Nephron progenitor cell (in vitro differentiated cells): Measurements from ENCODE around the gene ERC2.

Experiments used
- DNase-seq: peaks from one replicate; pipeline ENCODE4 v3.0.0; 2021
- H3K27ac Mint-ChIP-seq: 2 replicates; pipeline ENCODE4 v1.8.0; 2021; ENCODE audit warnings: mild to moderate bottlenecking, moderate library complexity, mixed read lengths
- H3K27me3 Mint-ChIP-seq: 2 replicates; pipeline ENCODE4 v1.8.0; 2021; ENCODE audit warnings: mild to moderate bottlenecking, low read depth, mixed read lengths; ENCODE audit not compliant: poor library complexity
- H3K36me3 Mint-ChIP-seq: 2 replicates; pipeline ENCODE4 v1.8.0; 2021; ENCODE audit warnings: low read depth, mixed read lengths
- H3K4me1 Mint-ChIP-seq: 2 replicates; pipeline ENCODE4 v1.8.0; 2021; ENCODE audit warnings: mixed read lengths
- H3K4me3 Mint-ChIP-seq: 2 replicates; pipeline ENCODE4 v1.8.0; 2021; ENCODE audit warnings: mild to moderate bottlenecking, moderate library complexity, mixed read lengths
- H3K9me3 Mint-ChIP-seq: 2 replicates; pipeline ENCODE4 v1.8.0; 2021; ENCODE audit warnings: mild to moderate bottlenecking, moderate library complexity, mixed read lengths
- TF ChIP-seq, protein P1 (sequence below): fragments of 200-600 bp; sonication (generic); IDR thresholded peaks from 2 replicates; pipeline ENCODE4 v1.5.0; 2021; ENCODE audit warnings: antibody characterized with exemption

ERC2 gene

DNA sequence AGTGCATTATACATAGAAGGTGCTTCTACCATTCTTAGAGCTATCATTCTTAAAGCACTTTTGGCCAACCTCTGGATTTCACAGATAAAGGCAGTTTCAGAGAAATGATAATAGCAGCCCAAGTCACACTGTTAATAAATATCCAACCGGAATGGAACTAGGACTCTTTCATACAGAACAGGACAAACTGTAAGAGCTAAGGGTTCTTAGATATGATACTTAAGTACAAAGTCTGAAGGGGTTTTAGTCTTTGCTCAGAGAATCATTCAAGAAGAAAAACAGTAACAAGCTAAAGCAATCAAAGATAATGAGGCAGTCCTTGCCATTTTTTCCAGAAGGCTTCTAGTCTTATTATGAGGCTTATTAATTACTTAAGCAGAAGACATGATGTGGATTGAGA is 239.0 kb downstream of the ERC2 start:
- Mint-ChIP-seq H3K4me1 (no peaks in the 10 kb centered on the region), H3K27me3 (no peaks in the 10 kb centered on the region), H3K36me3 (no peaks in the 10 kb centered on the region), H3K27ac (no peak overlapping the region), H3K4me3 (no peak overlapping the region), H3K9me3 (no peaks in the 10 kb centered on the region)
- no peak for DNase-seq
- TF ChIP-seq, protein P1, sequence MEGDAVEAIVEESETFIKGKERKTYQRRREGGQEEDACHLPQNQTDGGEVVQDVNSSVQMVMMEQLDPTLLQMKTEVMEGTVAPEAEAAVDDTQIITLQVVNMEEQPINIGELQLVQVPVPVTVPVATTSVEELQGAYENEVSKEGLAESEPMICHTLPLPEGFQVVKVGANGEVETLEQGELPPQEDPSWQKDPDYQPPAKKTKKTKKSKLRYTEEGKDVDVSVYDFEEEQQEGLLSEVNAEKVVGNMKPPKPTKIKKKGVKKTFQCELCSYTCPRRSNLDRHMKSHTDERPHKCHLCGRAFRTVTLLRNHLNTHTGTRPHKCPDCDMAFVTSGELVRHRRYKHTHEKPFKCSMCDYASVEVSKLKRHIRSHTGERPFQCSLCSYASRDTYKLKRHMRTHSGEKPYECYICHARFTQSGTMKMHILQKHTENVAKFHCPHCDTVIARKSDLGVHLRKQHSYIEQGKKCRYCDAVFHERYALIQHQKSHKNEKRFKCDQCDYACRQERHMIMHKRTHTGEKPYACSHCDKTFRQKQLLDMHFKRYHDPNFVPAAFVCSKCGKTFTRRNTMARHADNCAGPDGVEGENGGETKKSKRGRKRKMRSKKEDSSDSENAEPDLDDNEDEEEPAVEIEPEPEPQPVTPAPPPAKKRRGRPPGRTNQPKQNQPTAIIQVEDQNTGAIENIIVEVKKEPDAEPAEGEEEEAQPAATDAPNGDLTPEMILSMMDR = no peak

DNA sequence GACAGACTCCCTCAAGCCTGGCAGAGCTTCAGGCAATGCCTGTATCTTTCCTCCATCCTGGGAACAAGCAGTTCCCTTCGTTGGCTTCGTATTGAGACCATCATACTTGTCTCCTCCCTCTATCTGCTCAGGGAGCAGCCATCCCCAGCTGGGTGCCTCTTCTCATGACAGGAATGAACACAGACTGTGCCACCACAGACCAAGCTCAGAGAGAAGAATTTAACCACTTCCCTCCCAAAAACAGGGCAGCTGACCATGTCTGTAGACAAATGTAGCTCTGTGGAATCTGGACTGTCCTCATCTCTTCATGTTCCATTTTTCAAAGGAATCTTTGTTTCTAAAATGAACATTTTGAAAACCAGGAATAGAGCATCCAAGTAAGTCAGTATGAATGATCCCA is 245.4 kb downstream of the ERC2 start:
- H3K9me3 Mint-ChIP-seq = no peaks in the 10 kb centered on the region
- no peaks in the 10 kb centered on the region for H3K27me3 Mint-ChIP-seq
- H3K27ac Mint-ChIP-seq = no peak overlapping the region
- H3K4me1 Mint-ChIP-seq = no peaks in the 10 kb centered on the region
- TF ChIP-seq, protein P1 = no peak
- no peak overlapping the region for H3K4me3 Mint-ChIP-seq
- H3K36me3 Mint-ChIP-seq = no peaks in the 10 kb centered on the region
- no peak for DNase-seq

DNA sequence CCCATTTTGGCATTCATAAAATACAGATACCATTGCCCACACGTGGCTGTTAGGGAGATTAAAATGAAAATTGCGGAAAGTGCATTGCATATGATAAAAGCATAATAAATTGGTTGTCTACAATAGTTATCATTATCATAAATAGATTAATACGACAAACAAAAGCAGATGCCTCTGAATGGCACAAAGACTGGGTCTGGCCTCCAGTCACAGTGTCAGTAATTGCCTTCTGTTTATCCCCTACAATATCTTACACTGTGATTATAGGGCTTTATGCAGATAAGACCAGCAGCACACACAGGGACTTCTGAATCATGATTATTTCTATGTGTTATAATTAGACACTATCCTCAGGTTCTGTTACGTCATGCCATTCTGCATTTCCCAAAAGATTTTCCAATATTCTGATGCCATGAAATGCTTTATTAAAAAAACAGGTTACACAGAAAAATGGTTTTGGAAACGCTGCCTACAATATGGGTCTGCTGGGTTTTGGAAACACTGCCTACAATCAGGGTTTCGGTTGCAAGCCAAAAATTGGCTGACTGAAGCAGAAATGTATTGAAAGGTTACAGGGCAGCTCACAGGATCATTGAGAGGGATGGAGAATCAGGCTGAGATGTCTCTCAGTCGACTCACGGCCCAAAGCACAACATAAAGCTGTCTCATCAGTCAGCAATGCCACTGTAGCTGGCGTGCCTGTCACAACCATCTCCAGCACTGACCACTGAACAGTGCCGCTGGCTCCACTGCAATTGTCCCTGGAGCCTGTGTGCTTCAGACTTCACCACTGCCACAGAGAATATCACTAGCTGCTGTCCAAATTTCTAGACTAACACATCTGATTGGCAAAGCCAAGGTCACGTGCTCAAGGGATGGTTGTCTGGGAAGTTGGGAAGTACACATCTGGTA is 248.1 kb downstream of the ERC2 start:
- Mint-ChIP-seq H3K27ac (no peak overlapping the region), H3K9me3 (peaks cover 22% of the 10 kb centered on the region), H3K36me3 (no peaks in the 10 kb centered on the region), H3K4me3 (no peak overlapping the region), H3K4me1 (no peaks in the 10 kb centered on the region), H3K27me3 (no peaks in the 10 kb centered on the region)
- DNase-seq = no peak
- TF ChIP-seq, protein P1 = no peak

DNA sequence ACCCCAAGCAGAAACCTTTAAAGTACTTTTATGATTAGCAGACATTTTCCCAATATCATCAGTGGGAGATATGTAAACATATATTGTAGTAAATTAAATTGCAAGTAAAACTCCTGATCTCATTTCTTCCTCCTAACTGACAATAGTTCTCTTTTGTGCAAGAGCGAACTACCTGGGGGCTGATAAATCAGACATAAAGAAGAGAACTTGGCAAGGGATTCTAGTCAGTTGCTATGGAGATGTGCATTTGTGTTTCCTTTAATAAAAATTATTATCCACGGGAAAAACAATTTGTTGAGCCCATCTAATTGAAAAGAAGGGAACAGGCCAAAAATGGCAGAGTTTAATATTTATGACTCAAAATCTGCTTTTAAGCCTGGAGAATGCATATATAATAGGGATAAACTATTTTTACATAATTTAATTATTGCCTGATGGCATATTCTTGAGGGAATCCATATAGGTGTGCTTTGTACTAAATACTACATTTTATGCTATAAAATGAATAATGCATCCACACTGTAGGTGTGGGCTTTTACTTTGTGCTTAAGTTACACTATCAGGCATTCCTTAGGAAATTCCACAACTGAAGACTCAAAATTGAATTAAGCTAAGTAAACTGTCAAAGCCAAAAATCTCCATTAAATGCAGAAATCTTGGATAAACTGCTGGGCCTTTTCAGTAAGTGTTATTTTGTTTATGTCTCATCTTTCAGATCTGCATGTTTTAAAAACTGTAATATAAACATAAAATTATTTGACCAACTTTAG is 258.1 kb downstream of the ERC2 start:
- Mint-ChIP-seq H3K36me3 (peaks cover 15% of the 10 kb centered on the region), H3K4me1 (peaks cover 22% of the 10 kb centered on the region), H3K27me3 (no peaks in the 10 kb centered on the region), H3K4me3 (no peak overlapping the region), H3K27ac (no peak overlapping the region), H3K9me3 (peaks cover 35% of the 10 kb centered on the region)
- TF ChIP-seq, protein P1 = no peak
- DNase-seq = no peak

DNA sequence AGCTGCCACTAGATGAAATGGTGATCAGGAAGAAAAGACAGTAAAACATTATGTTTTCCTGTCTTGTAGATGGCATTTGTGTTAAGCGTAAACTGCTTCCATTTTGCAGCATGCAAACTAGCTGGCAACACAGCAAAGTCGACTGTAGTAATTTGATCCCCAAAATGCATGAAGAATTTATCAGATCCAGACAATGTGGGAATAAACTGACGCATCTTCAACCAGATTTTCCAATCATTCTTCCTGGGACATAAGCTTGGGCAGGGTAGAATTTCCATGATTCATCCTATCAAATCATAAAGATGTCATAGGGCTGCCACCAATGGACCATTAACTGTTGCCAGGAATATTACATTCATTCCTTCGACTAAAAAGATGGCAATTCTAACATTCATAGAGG is 260.3 kb downstream of the ERC2 start:
- Mint-ChIP-seq H3K4me3 (no peak overlapping the region), H3K4me1 (peaks cover 27% of the 10 kb centered on the region)
- TF ChIP-seq, protein P1 = no peak

More for the DNA sequence above, 260.3 kb downstream of the ERC2 start:
- Mint-ChIP-seq H3K9me3 (peaks cover 19% of the 10 kb centered on the region), H3K27ac (no peak overlapping the region), H3K27me3 (no peaks in the 10 kb centered on the region), H3K36me3 (peaks cover 15% of the 10 kb centered on the region)
- DNase-seq = no peak
